GM21515 (cell line): ENCODE measurements around the gene ZDHHC8.

Source experiments
- ATAC-seq: cut with Tn5 transposase; IDR thresholded peaks from one replicate; pipeline ENCODE4 v1.9.1; 2021; ENCODE audit not compliant: unreplicated experiment

The ZDHHC8 gene

GRCh38 chr22:20192293-20192971 lies 60.8 kb downstream of the ZDHHC8 start:
- ATAC-seq, result no peak

DNA sequence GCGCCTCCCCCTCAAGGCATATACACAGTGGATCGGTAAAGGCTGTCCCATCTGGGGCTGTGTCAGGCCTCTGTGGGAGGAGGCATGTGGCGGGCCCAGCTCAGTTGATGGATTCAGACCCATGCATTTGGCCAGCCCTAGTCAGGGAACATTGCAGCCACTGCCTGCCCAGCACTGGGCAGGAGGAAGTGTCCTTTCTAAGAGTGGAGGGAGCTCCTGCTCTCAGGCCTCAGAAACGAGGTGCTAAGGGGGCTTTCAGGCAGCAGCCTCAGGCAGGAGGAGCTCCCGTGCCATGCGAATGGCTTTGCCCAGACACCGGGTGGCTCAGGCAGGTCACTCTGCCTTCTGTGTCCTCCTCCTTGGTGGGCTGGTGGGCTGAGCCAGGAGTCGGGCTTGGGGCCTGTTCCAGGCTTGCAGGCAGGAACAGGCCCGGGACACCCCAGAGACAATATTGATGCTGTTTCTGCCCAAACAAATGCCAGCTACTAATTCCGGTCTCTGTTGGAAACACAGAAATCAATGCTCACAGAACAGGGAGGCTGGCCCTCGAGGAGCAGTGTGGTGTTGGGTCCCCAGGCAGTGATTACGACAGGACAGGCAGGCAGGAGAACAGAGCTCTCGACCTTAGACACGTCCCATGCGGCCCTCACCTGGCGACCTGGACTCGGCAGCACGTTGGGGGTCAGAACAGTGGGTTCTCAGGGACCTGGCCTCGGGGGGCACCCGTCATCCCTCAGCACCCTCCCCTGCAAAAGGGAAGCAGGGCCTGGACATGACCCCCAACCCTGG lies 61.6 kb downstream of the ZDHHC8 start:
- ATAC-seq, result no peak

DNA sequence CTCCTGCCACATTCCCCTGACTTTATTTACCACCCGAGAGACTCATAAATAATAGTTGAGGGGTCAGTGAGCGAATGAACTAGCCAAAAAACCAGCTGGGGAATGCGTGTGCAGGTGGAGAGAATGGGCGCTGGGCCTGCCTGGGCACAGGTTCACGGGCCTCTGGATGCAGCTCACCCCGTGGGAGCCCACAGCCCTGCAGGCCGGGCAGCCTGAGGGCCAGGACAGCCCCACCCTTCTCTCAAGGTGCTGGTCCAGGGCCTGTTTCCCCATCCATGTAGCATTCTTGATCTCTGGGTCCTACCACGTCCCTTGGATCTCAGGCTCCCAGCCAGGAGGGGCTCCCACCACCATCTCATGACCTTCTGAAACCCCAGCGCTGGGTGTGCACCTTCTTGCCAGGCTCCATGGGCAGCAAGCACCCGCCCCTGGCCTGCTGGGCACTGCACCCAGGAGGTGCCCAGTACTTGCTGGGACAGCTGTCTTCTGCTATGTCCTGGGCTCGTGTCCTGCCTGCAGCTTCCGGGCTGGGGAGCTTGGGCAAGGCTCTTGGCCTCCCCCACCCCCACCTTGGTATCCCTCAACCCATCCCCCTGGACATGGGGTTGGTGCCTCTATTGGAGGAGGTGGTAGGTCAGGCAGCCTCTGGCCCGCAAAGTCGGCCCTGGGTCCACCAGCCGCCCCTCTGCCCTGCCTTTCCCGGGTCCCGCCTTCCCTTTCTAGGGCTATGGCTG lies 62.3 kb downstream of the ZDHHC8 start:
- no peak for ATAC-seq

DNA sequence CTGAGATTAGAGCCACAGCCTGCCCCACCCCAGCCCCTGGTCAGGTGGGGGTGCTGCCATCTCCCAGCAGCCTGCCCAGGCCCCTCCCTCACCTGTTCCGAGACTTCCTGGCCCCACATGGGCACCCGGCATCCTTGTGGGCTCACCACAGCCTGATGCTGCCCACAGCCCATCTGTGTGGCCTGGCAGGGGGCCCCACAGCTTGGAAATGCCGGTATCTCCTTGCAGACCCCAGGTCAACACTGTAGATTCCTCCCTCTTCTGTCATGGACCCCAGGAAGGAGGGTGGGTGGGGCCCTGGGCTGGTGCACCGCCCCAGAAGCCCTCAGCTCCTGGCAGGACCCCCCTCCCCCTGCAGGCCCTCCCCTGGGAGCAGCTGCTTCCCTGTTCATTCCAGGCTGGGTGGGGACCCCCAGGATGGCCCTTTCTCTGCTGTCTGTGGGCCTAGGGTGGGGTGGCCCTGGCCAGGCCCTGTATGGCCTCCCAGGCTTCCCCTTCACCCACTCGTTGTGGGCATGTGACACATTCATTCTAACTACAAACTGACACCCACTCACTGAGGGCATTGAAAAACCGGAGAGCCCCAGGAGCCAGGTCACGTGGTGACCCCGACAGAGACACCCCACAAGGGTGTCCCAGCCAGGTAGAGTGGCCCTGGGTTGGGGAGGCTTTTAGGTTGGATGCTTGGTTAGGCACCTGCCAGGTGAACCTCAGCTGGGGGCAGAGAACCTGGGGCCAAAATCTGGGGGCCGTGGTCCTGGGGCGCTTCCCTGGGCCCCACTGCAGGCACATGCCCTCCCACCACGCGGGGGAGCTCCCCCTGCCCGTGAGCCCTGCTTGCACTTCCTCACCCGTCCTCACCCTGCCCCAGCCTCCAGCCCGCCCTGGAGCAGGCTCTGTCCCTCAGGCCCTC lies 63.3 kb downstream of the ZDHHC8 start:
- ATAC-seq, result no peak

DNA sequence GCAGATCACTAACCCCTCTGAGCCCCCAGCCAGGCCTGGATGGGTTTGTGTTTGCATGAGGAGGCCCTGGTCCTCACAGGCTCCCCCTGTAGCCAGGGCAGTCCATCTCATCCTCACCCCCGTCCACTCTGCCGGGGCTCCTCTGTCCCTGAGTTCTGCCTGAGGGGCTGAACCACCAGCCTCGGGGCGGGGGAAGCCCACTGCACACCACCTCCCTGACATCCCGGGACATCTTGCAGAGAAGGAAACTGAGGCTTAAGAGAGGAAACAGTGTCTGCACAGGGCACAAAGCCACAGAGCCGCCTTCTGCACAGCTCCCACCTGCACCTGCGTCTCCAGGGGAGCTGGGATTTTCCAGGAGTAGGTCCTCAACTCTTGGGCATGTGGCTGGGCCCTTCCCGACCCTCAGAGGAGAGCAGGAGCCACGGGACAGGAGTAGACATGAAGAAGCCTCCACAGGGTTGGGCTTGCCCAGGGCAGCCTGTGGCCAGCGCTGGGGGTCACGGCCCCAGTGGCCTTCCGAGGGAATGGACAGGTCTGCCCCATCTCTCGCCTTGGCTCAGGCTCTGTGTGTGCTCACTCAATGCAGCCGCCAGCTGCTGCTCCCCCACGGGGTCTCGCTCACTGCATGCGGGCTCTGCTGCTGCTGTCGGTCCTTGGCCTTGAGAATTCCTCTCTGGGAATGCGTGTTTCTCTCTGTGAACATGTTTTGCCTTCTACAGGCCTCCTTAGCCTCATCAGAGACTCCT lies 64.7 kb downstream of the ZDHHC8 start:
- no peak for ATAC-seq
